GM04504 (cell line): ENCODE data around the gene COBLL1.

ENCODE experiments used
- DNase-seq: peaks from one replicate; pipeline ENCODE4 v3.0.0-alpha.2; 2012; ENCODE audit warnings: low read depth

COBLL1 gene

DNA sequence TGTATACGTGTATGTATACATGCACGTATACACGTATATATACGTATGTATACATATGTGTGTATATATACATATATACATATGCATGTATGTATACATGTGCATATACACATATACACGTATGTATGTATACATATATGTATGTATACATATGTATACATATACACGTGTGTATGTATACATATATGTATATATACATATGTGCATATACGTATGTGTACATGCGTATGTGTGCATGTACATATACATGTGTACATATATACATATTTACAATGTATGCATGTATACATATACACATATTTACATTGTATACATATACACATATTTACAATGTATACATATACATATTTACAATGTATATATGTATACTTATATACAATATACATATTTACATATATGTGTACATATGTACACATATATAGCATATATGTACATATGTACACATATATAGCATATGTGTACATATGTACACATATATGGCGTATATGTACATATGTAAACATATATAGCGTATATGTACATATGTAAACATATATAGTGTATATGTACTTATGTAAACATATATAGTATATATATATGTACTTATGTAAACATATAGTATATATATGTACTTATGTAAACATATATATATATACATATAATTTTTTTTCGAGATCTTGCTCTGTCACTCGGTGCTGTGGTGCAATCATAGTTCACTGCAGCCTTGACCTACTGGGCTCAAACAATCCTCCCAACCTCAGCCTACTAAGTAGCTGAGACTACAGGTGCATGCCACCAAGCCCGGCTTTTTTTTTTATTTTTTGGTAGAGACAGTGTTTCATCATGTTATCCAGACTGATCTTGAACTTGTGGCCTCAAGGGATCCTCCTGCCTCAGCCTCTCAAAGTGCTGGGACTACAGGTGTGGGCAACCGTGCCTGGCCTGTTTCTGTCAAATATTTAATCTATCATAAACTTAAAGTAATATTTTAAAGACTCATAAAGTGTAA lies 23.2 kb downstream of the COBLL1 start:
- no peak for DNase-seq

DNA sequence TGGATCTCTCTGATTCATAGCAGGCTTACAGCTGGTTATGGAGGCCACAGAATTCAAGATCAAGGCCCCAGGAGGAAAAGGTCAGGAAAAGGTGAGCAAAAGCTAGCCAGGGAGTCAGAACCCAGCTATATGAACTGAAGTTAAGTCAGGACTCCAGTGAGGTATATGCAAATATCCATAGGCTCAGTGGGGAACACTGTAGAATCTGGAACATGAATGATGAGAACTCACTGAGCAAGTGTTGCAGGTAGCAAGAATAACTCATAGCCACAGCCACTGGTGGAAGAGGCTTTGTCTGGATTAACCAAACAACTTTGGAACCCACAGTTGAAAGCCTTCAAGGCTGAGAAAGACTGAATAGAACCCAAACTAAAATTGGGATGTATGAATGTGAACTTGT lies 24.7 kb downstream of the COBLL1 start:
- DNase-seq: no peak

DNA sequence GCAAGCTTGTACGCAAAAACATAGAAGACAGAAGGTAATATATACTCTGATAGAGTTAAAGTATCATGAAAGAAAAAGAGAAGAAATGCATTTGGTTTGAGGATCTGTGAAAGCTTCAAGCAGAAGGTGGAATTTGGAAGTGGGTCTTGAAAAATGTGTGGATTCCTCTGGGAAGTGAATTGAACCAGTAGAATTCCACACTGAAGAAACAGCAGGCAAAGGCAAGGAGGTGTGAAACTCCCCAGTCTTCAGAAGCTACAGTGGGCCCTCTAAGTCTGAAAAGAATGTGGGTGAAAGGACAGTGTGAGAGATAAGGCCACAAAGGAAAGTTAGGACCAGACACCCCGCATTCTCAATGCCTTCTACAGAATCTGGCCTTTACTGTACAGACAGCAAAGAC lies 25.6 kb downstream of the COBLL1 start:
- DNase-seq: no peak

DNA sequence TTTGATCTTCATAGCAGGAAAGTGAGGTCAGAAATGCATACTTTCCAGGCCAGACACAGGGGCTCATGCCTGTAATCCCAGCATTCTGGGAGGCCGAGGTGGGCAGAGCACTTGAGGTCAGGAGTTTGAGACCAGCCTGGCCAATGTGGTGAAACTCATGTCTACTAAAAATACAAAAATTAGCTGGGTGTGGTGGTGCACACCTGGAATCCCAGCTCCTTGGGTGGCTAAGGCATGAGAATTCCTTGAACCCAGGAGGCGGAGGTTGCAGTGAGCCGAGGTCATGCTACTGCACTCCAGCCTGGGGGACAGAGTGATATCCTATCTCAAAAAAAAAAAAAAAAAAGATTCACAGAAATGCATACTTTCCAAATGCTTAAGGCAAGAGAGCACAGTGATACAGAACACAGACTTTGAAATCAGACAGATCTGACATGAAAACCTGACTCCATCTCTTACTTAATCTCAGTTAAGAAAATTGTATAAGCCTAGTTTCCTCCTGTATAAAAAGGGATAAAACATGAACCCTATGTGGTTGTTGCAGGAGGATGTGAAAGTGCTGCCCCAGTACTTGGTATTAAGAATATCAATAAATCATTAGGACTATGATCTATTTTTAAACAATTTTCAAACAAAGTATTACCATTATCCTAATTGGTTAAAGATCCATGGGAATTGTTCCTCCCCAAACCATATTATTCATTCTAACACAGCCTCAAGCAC lies 26.4 kb downstream of the COBLL1 start:
- DNase-seq: no peak

DNA sequence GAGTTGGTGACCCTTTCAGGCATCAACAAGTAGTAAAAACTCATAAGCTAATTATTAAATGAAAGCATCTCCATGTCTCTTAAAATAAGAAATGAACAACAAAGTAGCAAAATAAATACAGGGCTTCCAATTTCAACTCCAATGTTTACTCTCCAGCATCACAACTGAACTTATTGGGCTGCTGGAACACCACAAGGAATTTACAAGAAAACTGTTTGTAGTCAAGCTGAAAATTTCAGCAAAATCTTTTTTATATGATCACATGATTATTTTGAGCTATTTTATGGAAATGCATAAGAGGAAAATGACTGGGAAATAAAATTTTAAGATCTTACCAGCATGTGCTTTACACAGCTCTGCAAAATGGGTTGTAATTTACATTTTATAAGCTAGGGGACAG lies 28.1 kb downstream of the COBLL1 start:
- no peak for DNase-seq

DNA sequence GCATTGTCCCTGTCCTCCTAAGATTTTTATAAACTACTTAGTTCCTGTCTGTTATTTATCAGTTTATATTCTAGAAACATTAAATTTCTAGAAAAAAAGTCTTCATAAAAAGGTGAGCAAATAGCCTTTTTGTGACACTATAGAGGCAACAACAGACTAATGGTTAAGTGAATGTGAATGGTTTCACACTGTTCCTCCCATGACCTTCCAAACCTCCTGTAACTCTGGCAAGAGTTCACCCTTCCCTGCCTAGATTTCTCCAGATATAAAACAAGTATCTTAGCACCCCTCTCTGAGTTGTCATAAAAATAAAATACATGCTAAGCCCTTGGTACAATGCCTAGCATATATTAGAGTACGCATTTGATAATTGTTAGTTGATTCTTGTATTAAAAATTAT lies 29.2 kb downstream of the COBLL1 start:
- no peak for DNase-seq

DNA sequence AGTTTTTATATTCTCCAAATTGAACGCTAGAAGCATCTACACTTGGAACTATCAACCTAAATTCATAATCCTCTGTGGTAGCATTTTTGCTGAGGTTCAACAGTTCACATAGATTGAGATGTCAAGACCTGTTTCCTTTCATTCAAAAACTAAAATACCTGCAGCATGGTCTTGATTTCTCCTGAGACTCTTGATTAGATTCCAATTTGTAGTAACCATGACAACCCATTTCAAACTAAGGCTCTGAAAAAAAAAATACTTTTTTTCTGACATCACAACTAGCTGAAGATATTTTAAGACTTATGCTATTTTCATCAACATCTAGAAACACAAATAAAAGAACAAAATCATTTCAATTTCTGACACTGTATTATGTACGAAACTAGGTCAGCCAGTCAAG lies 29.8 kb downstream of the COBLL1 start:
- no peak for DNase-seq

DNA sequence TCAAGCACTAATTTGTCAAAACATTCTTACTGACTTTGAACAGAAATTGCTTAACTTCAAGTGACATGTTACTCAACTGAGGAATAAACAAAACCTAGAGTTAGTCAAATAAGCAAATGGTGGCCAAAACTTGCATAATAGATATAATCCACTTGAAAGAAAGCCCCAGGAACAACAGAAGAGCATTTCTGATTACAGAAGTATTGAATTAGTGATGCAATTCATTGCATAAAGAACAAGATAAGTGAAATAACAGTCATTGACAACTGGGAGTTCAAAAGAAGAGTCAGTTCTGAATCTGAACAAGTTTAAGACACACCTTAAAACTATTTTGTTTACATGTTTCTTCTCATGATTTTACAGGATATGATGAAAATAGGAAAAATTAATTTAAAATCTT lies 30.8 kb downstream of the COBLL1 start:
- DNase-seq: no peak

DNA sequence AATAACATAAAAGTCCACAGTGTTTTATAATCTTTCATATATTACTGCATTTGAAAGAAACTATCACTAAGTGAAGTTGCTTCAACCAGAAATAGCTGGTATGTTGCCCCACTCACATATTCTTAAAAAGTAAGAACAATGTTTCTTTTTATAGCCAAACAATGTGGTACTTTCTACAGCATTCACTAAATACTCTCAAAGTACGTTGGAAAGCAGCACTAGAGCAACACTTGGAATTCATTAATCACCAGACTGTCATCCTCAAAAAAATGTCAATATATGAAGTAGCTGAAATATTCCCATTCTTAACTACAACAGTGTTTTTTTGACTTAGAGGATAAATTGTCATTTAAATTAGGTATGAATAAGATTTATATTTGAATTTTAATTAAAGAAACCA lies 32.8 kb downstream of the COBLL1 start:
- no peak for DNase-seq

DNA sequence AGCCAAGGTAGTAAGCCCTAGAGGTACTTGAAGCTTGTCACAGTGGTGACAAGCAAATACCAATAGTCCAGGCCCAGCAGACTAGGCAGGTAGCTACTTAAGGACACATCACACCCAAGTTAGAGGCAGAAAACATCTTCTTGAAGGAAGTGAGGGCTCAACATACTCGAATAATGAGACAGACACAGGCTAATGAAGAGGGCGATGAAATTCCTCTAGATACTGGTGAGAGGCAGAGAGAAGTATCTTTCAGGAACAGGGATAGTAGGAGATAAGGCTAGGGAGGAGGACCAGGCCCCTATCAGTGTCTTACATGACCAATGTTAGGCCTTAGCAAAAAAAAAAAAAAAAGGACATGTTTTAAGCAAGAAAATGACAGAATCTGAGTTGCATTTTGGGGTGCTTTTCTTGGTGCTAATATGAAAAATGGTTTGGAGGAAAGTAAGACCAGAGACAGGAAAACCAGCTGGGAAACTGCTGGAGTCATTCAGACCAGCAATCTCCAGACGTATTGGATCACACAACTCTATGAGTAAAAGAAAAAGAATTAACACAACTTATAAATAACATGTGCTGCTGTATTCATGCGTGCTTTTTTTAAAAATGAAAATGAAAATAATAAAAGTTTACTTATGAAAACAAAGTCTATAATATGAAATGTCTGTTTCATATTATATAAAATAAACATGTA lies 37.7 kb downstream of the COBLL1 start:
- DNase-seq: no peak

DNA sequence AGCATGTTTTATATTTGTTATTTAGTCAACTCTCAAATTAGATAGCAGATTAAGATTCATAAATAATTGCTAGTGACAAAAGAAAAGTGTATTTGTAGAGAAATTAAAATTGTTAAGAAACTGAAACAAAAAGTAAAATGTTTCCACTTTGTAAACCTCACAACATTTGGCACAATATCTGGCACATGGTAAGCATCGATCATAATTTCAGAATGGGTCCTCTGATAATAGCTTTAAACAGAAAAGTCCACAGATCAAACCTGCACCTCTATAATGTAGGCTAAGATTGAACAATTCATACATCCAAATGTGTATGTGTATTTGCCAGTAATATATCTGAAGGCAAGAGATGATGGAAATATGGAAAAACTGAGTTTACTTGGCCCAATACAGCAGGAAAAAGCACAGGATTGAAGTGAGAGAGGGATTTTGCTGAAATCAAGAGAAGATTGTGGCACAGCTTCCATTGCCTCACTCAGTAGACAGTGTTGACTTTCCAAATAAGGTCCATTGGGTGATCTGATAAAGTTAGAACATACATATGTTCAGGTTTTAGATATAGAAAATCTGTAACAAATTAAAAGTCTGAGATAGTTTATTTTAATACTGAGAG lies 39.4 kb downstream of the COBLL1 start:
- DNase-seq: no peak

DNA sequence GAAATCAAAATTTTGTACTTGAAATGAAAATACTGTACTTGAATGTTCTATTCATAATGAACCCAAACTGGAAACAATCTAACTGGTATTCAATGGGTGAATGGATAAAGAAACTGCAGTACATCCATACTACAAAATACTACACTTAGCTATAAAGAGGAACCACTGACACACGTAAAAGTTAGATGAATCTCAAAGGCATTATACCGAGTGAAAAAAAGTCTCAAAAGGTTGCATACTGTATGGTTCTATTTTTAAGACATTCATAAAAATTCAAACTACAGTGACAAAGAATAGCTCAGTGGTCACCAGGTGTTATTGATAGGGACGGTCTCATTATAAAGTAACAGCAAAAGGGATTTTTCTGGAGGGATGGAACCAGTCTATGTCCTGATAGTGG lies 41.1 kb downstream of the COBLL1 start:
- no peak for DNase-seq

DNA sequence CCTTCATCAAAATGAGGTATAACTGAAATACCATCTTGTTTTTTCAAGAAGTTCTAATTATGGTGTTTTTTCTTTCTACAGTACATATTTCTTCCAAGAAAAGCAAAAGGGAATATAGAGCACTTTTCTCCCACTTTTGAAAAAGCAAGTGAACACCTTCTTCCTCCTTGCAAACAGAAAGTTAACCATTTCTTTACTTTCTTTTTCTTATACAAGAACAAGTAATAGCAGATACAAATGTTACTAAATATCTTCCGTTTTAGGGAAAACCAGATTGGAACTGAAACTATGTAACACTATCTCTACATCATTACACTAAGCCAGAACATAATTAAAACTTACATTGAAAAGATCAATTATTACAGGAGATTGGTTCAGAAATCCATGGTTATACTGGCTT lies 44.0 kb downstream of the COBLL1 start:
- no peak for DNase-seq

DNA sequence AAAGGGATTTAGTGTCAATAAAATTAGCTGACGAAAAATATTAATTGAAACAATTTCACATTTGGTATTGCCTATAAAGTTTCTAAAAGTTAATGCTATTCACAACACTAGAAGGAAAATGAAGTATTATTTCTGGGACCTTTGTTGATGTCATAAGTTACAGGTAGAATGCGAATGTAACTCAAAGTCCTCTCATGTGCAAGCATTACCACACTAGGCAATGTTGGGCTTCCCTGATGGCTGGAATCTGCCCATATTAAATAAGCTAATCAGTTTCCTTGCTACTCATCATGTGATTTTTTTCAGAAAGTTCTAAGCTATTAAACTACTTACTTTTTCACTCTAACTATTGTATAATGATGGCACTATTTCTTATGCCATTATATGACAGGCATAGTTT lies 44.6 kb downstream of the COBLL1 start:
- no peak for DNase-seq

DNA sequence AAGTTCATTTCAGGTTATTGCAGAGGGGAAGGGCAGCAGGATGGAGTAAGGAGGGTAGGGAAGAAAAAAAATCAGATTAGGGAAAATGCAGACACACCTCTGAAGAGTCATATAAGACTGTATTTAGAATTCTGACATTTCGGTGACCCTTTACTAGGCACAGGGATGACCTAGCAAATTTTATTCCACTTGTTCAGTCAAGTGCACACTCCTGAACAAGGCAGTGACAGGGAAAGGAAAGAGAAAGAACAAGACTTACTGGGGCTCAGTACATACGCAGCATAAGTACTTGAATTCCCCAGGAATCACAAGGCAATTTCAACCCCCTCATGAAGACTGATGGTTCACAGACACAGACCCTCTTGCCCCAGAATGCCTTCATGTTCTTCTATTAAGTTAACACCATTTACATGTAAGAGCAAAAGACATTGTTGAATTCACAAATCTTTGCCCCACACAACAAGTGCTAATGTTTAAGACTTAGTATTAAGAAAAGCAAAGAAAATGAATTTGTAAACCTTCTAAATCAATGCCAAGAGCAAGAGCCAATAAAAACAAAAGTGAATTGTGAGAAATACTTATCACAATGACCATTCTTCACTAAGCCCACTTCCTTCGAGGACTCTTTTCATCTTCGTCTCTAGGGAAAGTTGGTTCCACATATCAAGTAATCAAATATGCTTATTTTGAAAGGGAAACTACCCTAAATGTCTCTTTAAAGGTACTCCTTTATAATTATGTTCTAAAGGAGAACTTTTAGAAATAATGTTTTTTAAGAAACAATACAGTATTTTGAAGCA lies 47.0 kb downstream of the COBLL1 start:
- DNase-seq: no peak

DNA sequence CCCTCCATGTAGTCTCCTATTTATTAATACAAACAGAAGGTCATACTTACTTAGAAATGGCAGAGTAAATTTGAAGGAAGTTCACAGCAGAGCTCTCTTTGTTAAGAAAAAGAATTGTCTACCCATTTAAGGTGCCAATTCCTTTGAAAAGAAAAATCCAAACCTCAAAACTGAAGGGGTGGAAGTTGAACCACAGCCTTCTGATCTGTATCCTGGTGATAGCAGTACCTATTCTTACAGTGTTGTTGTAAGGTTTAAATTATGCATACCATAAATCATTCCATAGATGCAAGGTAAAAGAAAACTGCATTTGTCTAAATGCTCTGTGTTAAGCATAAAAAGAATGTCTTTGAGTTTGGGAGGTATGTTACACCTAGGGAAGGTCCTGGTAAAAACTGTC lies 47.6 kb downstream of the COBLL1 start:
- DNase-seq: no peak

DNA sequence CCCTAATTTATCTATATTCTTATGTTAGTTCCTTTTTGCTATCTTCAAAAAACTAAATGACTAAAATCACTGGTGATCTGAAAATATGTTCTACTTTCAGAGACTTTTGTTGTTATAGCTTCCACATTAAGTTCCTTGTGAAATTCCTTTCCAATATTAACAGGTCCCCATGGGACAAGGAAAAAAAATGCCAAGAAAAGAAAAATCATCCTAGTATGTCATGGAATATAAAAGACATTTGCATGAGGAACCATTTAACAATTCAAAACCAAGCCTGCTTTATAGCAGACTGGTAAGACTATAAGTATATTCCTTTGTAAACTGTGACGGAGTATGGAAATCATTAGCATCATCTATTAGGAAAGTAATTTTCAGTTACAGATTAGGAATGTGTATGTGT lies 48.1 kb downstream of the COBLL1 start:
- DNase-seq: no peak

DNA sequence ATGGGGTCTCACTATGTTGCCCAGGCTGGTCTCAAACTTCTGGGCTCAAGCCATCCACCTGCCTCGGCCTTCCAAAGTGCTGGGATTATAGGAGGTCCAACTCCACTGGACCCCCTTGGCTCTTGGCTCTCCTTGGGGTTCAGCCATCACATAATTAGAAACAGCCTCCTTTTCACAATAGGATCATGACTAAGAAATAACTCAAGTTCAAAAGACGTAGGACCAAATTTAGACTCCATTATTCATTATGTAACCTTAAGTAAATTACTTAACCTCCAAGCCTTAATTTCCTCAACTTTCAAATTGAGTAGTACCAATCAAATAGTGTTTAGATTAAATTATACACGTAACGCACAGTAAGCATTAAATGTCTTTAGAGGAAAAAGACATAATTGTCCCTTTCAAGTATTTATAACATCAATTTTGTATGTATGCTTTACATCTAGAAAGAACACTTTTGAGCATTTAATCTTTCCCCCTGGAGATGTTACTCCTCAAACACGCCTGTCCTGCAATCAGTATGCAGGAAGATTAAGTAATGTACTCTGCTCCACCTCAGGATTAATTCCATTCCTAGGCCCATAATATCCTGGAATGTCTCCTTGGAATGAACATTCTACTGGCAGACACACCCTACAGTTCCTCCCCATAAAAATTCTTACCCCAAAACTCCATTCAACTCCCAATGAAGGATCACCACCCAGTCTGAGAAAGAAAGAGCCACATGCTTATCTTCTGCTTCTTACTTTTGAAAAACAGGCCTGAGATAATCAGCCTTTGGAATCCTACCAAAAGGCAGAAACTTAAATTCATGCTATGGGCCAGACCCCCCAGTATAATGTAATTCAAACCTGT lies 49.1 kb downstream of the COBLL1 start:
- no peak for DNase-seq

DNA sequence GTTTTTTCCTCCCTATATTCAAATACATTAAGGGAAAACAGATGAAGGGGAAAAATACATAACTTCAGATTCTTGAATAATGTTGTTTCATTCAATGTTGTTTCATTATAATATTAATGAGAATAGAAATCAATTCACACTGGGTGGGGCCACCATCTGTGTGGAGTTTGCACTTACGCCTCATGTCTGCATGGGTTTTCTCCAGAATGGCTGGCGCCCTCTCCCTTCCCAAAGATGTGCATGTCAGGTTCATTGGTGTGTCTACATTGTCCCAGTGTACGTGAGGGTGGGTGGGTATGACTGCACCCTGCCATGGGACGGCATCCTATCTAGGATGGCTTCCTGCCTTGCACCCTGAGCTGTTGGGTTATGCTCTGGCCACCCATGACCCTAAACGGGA lies 51.7 kb downstream of the COBLL1 start:
- no peak for DNase-seq

DNA sequence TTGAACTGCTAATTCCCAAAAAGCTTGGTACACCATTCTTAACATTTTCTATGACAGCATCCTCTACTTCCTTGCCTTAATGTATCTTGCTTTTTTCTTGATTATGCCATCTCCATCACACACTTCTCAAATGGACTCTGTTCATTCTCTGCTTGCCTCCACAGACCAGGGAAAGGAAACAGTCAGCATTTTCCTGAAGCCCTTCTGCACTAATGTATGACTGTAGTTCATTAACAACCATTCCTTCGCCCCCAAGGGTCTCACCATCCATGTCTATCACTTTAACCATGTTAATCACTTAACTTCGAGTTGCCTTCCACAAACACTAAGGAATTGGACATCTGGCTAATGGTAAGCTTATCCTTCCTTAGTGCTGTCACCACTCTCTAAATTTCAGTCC lies 54.8 kb downstream of the COBLL1 start:
- DNase-seq: no peak

DNA sequence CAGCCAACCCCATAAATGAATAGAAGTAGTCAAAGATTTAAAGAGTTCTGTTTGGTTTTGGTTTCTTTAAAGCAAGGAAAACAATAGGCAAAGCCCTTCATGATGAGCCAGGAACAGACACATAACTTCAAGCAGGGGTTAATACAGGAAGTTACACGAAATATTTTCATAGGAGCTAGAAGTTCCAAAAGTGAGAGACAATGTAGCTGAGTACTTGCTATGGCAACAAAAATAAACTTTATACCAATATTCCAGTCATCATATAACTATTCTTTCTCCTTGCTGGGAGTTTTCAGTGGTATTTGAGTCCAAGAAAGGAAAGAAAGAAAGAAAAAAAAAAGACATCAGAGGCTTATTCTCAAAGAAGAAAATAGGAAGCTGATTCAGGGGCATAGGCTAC lies 56.2 kb downstream of the COBLL1 start:
- peak; percentile 26 for DNase-seq
